Bronchial epithelial cell (primary cell): ENCODE results near the gene TPBGL. TPM values are rescaled to one million over a fixed set of nuclear protein-coding genes. Genes with fewer than 3 reads are reported as not detected.

ENCODE experiments used
- DNase-seq: peaks from one replicate; pipeline ENCODE4 v3.0.0-alpha.2; 2010; ENCODE audit warnings: low read depth
- FAIRE-seq: peaks from 2 replicates; lab custom pipeline; 2011; peaks lifted over from hg19 to GRCh38; lab: Jason Lieb, UNC
- H3K27me3 ChIP-seq: 2 replicates; pipeline ENCODE4 v1.5.1; 2011; ENCODE audit warnings: low read length; ENCODE audit not compliant: control insufficient read depth, insufficient read depth
- H3K36me3 ChIP-seq: 2 replicates; pipeline ENCODE4 v1.5.1; 2011; ENCODE audit warnings: low read length; ENCODE audit not compliant: control insufficient read depth, insufficient read depth
- H3K4me3 ChIP-seq: 2 replicates; pipeline ENCODE4 v1.5.1; 2011; ENCODE audit warnings: mild to moderate bottlenecking, low read depth, low read length, control low read depth
- total RNA-seq: library from RNA; depleted of rRNA; stranded (reverse); fragments of >200 nt; gene quantifications from 2 replicates; pipeline ENCODE4 v1.2.1, GENCODE V29; 2014
- TF ChIP-seq, protein P1 (sequence below): IDR thresholded peaks from 2 replicates; pipeline ENCODE4 v1.5.1; 2011; ENCODE audit warnings: mild to moderate bottlenecking, moderate library complexity, low read length, control low read depth, inconsistent platforms; ENCODE audit not compliant: insufficient read depth, severe bottlenecking

The TPBGL gene
- total RNA-seq, 1 donor from 2014 or later: not detected

DNA sequence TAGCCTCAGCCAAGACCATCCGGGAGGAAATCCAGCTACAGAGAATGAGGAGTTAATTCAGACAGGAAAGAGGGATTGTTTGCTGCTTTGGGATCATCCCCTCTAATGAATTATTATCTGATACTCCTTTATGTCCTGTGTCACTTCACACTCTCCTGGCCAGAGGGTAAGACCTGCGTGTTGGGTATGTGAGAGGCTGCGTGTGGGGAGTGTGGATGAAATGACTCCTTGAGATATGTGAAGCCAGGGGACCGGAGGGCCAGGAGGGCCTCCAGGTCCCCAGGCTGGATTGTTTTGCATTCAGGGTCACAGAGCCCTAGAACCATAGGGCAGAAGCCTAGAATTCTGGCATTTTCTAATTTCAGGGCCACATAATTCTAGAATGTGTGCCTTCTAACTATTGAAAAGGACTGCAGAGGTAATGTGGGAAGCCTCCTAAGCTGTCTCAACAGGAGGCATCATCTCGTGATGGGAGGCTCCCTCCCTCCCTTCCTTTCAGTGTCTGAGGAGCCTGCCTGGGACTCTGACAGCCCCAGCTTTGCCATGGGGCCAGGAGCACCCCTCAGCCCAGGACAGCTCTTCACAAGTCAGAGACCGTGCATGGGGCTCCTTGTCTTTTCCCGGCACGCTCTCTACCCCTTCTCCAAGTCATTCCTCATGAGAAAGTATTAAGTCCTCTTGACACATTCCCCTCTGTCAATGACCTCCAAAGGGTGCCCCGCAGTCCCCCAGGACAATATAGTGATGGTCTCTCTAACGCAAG, 3.7 kb downstream of the TPBGL start:
- Histone ChIP-seq H3K36me3 (no peaks in the 10 kb centered on the region), H3K4me3 (no peak overlapping the region), H3K27me3 (peaks cover 22% of the 10 kb centered on the region)
- DNase-seq (no peak), FAIRE-seq (no peak)
- TF ChIP-seq, protein P1, sequence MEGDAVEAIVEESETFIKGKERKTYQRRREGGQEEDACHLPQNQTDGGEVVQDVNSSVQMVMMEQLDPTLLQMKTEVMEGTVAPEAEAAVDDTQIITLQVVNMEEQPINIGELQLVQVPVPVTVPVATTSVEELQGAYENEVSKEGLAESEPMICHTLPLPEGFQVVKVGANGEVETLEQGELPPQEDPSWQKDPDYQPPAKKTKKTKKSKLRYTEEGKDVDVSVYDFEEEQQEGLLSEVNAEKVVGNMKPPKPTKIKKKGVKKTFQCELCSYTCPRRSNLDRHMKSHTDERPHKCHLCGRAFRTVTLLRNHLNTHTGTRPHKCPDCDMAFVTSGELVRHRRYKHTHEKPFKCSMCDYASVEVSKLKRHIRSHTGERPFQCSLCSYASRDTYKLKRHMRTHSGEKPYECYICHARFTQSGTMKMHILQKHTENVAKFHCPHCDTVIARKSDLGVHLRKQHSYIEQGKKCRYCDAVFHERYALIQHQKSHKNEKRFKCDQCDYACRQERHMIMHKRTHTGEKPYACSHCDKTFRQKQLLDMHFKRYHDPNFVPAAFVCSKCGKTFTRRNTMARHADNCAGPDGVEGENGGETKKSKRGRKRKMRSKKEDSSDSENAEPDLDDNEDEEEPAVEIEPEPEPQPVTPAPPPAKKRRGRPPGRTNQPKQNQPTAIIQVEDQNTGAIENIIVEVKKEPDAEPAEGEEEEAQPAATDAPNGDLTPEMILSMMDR: no peak

DNA sequence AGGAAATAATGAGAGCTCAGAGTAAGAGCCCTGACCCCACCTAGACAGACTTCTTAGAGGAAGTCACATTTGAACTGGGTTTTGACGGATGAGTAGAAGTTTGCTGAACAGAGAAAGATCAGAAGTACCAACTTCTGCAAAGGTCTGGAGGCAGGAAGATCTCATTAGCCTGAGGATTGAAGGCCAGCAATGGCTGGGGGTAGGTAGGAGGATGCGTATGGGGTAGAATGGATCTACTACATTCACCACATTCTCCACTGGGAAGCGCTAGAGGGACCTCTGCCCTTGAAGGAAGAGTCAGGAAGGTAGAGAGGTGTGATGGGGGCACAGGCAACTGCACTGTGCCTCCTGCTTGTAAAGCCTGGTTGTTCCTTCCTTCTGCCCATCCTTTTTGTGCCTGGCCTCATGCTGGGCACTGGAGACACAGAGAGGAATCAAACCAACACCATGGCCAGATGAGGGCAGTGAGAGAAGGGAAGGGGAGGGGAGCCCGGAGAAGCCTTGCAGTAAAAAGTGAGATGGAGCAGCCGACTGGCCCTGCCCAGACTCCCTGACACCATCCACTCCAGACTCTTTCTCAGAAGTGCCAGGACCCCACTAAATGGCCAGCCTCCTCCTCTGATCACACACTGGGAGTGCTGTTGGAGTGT, 4.9 kb downstream of the TPBGL start:
- FAIRE-seq: peak; percentile 52
- TF ChIP-seq, protein P1: no peak
- no peak overlapping the region for H3K4me3 ChIP-seq
- no peaks in the 10 kb centered on the region for H3K36me3 ChIP-seq
- peaks cover 11% of the 10 kb centered on the region for H3K27me3 ChIP-seq
- DNase-seq: no peak

DNA sequence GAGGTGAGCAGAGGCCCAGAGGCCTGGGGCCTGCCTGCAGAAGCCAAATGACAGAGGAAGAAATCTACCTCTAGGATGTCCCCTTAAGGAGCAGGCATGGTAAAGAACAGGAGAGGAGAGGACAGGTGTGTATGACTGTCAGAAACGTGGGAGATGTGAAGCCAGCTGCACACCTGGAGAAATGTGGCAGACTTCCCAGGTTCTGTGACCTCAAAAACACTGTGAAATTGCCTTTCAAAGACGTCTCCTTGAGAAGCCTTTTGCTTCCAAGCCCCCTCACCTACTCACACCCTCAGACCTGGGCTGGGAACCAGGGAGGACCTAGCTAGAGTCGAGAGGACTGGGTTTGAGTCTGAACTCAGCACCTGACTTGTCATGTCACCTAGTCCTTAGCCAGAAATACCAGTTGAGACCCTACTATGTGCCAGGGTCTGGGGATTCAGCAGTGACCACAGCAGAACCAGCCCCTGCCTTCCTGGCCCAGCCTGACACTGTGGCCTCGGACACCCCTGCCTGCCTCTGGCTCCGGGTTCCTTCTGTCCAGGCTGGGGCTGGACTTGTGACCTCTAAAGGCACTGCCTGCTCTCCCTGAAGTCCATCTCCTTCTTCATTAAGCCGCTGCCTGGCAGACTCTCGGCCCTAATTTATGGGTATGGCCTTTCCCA, 5.6 kb downstream of the TPBGL start:
- no peak for FAIRE-seq
- TF ChIP-seq, protein P1: no peak
- H3K27me3 ChIP-seq: peaks cover 11% of the 10 kb centered on the region

DNA sequence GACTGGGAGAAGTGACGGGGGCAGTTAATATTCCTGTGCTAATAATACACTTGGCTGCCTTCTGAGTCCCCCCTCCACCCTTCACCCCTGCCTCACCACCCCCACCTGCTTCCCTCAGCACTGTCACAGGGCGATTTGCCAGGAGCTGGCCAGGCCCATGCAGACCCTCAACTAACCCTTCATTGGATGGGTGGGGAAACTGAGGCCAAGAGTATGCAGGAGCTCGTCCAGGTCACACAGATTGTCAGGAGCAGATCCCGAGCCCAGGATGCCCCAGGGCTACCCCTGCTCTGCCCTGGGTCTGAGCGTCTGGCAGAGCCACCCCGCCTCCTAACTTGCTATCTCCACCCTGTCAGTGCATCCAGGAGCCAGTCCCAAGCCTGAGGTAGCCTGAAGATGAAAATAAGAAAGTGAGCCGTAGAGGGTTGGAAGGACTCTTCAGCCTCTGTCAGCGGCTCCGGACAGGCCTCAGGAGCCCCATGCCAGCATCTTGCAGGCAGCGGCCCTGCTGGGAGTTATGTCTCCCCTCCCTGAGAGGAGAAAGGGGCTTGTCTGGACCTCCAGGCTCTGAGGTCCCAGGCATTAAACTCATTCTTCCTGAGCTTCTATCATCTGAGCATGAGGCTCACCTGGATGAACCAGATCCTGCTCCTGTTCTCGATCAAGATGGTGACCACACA, 6.2 kb downstream of the TPBGL start:
- FAIRE-seq (no peak), DNase-seq (no peak)
- Histone ChIP-seq H3K4me3 (no peak overlapping the region), H3K36me3 (no peaks in the 10 kb centered on the region), H3K27me3 (peaks cover 11% of the 10 kb centered on the region)
- TF ChIP-seq, protein P1: no peak

More for the DNA sequence above, 5.6 kb downstream of the TPBGL start:
- H3K4me3 ChIP-seq: no peak overlapping the region
- DNase-seq: no peak
- no peaks in the 10 kb centered on the region for H3K36me3 ChIP-seq

DNA sequence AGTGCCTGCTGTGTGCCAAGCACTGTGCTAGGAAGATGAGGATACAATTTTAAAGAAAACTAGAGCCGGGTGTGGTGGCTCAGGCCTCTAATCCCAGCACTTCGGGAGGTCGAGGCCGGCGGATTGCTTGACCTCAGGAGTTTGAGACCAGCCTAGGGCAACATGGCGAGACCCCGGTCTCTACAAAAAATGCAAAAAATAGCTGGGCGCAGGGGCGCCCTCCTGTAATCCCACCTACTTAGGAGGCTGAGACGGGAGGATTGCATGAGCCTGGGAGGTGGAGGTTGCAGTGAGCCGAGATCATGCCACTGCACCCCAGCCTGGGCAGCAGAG, 8.3 kb downstream of the TPBGL start:
- Histone ChIP-seq H3K36me3 (no peaks in the 10 kb centered on the region), H3K4me3 (no peak overlapping the region), H3K27me3 (peaks cover 1% of the 10 kb centered on the region)
- TF ChIP-seq, protein P1: no peak
- FAIRE-seq (no peak), DNase-seq (no peak)
